ENCODE data around the gene MZF1.

Gene MZF1

GRCh38 chr19:58570770-58571574 is 2.2 kb downstream of the MZF1 start:
- TF ChIP-seq GLIS3 (CRISPR knock-in tag; IDR thresholded peaks at IDR 0.05), result no peak
- no peak for TF ChIP-seq CSRNP3 (CRISPR knock-in tag; IDR thresholded peaks at IDR 0.05)
- no peak for TF ChIP-seq ZFP30 (CRISPR knock-in tag; IDR thresholded peaks at IDR 0.05)
- no peak for TF ChIP-seq ZC3H10 (CRISPR knock-in tag; IDR thresholded peaks at IDR 0.05)
- no peak for TF ChIP-seq ZFP3 (CRISPR knock-in tag; IDR thresholded peaks at IDR 0.05)
- TF ChIP-seq TOX (CRISPR knock-in tag; IDR thresholded peaks at IDR 0.05; ENCODE audit: borderline replicate concordance), result no peak
- TF ChIP-seq CSDC2 (CRISPR knock-in tag; IDR thresholded peaks at IDR 0.05), result no peak
- no peak for TF ChIP-seq OSR1 (CRISPR knock-in tag; IDR thresholded peaks at IDR 0.05)
- TF ChIP-seq CREB5 (CRISPR knock-in tag; IDR thresholded peaks at IDR 0.05; ENCODE audit: low read depth), result no peak
- no peak for TF ChIP-seq POU6F1 (CRISPR knock-in tag; IDR thresholded peaks at IDR 0.05; ENCODE audit: borderline replicate concordance, low read depth)
- no peak for TF ChIP-seq PPARA (CRISPR knock-in tag; IDR thresholded peaks at IDR 0.05; ENCODE audit: borderline replicate concordance)
- TF ChIP-seq SNAI2 (CRISPR knock-in tag; IDR thresholded peaks at IDR 0.05), result no peak
- TF ChIP-seq ARNTL (CRISPR knock-in tag; IDR thresholded peaks at IDR 0.05; ENCODE audit: borderline replicate concordance, low read depth), result no peak
- no peak for ATAC-seq

- TF ChIP-seq GLIS3 (CRISPR knock-in tag; IDR thresholded peaks at IDR 0.05), result no peak
- no peak for TF ChIP-seq PATZ1 (CRISPR knock-in tag; IDR thresholded peaks at IDR 0.05; ENCODE audit: borderline replicate concordance)
- no peak for TF ChIP-seq PPARA (CRISPR knock-in tag; IDR thresholded peaks at IDR 0.05; ENCODE audit: borderline replicate concordance)
- ATAC-seq, result no peak
Measured at GRCh38 chr19:58569943-58570670, 3.0 kb downstream of the MZF1 start.

- ATAC-seq, result no peak
- TF ChIP-seq SNAI2 (CRISPR knock-in tag; IDR thresholded peaks at IDR 0.05) (no peak), ZNF565 (CRISPR knock-in tag; conservative IDR thresholded peaks at IDR 0.05; ENCODE audit: low read depth) (no peak), CSDC2 (CRISPR knock-in tag; IDR thresholded peaks at IDR 0.05) (no peak), RARB (CRISPR knock-in tag; IDR thresholded peaks at IDR 0.05) (no peak), CREB5 (CRISPR knock-in tag; IDR thresholded peaks at IDR 0.05; ENCODE audit: low read depth) (no peak), ZNF70 (CRISPR knock-in tag; IDR thresholded peaks at IDR 0.05) (no peak), BACH2 (CRISPR knock-in tag; IDR thresholded peaks at IDR 0.05; ENCODE audit: borderline replicate concordance) (no peak), ESRRG (CRISPR knock-in tag; IDR thresholded peaks at IDR 0.05) (no peak), ZFP3 (CRISPR knock-in tag; IDR thresholded peaks at IDR 0.05) (no peak), GLIS3 (CRISPR knock-in tag; IDR thresholded peaks at IDR 0.05) (no peak)
Measured at GRCh38 chr19:58569191-58569942, 3.8 kb downstream of the MZF1 start.

Data from SK-N-SH treated with all-trans-retinoic acid at 6 μM for 48 hours (cell line).